Measurements from ENCODE around the gene BMI1.

BMI1 gene

DNA sequence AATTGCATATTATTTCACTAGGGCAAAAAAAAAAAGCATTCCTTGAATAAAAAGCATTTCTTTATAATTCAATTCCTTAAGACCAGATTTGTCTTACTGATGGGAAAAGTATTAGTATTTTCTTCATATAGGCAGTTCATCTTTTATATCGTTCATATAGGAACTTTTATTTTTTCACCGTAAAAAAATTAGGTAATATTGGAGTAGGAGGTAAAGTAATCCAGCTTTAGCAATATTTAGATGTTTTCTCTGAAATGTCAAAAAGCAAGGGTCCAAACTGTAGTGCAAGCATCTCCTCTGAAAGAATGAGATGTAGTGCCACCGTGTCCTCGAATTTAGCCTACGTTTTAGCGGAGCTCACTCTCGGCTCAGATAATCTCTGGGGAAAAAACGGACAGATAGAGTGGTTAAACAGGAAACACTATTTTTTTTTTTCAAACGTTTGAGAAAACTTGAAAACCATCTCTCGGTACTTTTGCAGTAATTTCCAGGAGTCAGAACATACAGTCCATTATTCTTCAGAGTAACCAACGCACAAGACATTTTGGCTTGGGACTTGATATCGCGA, 18.9 kb downstream of the BMI1 start:
- Mint-ChIP-seq H3K27ac (peak overlapping the region; percentile 92), H3K9me3 (no peaks in the 10 kb centered on the region), H3K4me3 (peak overlapping the region; percentile 89), H3K4me1 (ENCODE audit: low read depth) (peaks cover 47% of the 10 kb centered on the region), H3K36me3 (ENCODE audit: low read depth) (peaks cover 6% of the 10 kb centered on the region), H3K27me3 (ENCODE audit: low read depth) (peaks cover 79% of the 10 kb centered on the region)
- DNase-seq (ENCODE audit: low spot score): no peak

DNA sequence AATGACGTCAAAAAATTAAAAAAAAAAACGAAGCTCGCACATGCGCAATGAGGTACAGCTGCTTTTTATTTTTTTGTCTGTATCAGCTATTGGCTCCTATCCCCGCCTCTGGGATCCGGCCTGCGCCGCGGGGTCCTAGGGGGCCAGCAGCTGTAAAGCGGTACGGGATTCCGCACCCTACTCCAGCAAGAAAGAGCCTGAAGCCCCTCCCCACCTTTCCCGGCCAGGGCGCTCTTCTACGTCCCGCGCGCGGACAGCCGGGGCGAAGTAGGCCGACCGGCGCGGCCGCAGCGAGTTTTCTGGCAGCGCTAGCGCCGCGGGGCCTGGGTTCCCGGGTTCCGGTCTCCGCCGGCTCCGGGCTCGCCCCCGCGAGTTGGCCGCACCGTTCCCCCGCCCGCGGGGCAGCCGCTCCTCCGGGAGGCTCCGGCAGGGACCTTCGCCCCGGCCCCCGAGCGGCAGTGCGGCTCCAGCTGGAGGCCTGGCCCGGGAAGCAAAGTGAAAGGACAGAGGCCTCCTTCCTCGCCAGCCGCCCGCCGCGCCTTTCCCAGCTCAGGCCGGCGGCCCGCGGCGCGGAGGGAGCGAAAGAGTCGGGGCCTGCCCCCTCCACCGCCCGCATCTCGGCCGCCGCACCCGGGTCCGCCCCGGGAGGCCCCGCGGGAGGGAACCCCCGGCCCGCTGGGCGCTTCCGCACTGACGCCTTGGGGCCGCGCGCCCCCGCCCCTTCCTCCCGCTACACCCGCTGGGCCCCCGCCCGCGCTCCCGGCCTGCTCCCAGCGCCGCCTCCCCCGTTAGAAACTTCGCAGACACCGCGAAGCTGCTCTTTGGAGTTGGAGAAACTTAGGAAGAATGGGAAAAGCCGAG, 19.7 kb downstream of the BMI1 start:
- H3K9me3 Mint-ChIP-seq: no peaks in the 10 kb centered on the region
- peaks cover 45% of the 10 kb centered on the region for H3K4me1 Mint-ChIP-seq (ENCODE audit: low read depth)
- peaks cover 5% of the 10 kb centered on the region for H3K36me3 Mint-ChIP-seq (ENCODE audit: low read depth)
- H3K27ac Mint-ChIP-seq: peak overlapping the region; percentile 92
- DNase-seq (ENCODE audit: low spot score): peak; percentile 74
- H3K27me3 Mint-ChIP-seq (ENCODE audit: low read depth): peaks cover 81% of the 10 kb centered on the region
- peak overlapping the region; percentile 89 for H3K4me3 Mint-ChIP-seq

DNA sequence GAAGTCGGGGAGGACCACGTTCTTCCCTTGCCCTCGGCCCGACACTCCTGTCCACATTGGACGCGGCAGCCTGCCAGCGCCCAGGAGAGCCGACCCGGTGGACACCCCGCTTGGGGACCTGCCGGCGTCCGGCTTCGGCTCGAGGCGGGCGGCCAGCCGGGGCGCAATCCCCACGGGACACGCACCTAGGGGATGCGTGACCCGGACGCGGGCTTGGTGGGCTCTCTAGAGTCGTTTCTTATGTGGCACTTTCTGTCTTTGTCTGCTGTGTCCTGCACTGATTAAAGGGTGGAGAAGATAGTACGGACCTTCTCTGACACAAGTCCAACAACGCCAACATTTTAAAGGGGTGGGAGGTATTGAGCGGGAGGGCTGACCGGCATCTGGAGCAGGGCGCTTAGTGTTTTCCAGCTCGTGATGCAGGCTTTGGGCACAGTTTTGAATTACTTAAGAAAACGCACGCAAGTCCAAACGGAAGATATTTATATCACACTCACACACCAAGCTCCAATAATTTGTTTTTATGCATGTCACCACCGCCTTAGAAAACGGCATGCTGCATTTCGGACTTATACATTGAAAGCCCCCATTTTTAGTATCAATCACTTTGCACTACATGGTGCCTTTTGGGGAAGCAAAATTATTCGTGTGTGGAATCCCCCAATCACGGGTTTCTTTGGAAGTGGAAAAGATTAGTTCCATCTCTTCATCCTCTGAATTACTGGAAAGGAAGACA, 20.5 kb downstream of the BMI1 start:
- H3K4me1 Mint-ChIP-seq (ENCODE audit: low read depth): peaks cover 45% of the 10 kb centered on the region
- peaks cover 85% of the 10 kb centered on the region for H3K27me3 Mint-ChIP-seq (ENCODE audit: low read depth)
- peak overlapping the region; percentile 77 for H3K4me3 Mint-ChIP-seq
- H3K27ac Mint-ChIP-seq: peak overlapping the region; percentile 67
- H3K9me3 Mint-ChIP-seq: no peaks in the 10 kb centered on the region
- H3K36me3 Mint-ChIP-seq (ENCODE audit: low read depth): peaks cover 5% of the 10 kb centered on the region
- DNase-seq (ENCODE audit: low spot score): no peak

DNA sequence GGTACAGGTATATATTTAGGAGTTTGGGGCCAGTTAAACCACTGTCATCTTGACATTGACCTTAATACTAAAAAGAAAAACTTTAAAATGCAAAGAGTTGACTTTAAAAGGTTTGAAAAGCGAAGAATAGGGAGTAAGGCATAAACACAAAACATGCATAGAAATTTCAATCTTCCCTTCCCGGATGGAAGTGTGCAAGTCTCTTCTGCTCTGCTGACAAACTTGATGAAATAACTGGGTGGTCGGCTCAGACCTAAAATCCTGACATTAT, 21.0 kb downstream of the BMI1 start:
- H3K36me3 Mint-ChIP-seq (ENCODE audit: low read depth): peaks cover 5% of the 10 kb centered on the region
- H3K27me3 Mint-ChIP-seq (ENCODE audit: low read depth): peaks cover 85% of the 10 kb centered on the region
- no peak for DNase-seq (ENCODE audit: low spot score)
- peaks cover 46% of the 10 kb centered on the region for H3K4me1 Mint-ChIP-seq (ENCODE audit: low read depth)
- H3K9me3 Mint-ChIP-seq: no peaks in the 10 kb centered on the region
- peak overlapping the region; percentile 77 for H3K4me3 Mint-ChIP-seq
- H3K27ac Mint-ChIP-seq: peak overlapping the region; percentile 68

GRCh38 chr10:22342421-22342820, 21.5 kb downstream of the BMI1 start:
- H3K4me1 Mint-ChIP-seq (ENCODE audit: low read depth): peaks cover 41% of the 10 kb centered on the region
- H3K36me3 Mint-ChIP-seq (ENCODE audit: low read depth): peaks cover 5% of the 10 kb centered on the region
- H3K4me3 Mint-ChIP-seq: peak overlapping the region; percentile 26
- no peak overlapping the region for H3K27ac Mint-ChIP-seq
- no peaks in the 10 kb centered on the region for H3K9me3 Mint-ChIP-seq
- no peak for DNase-seq (ENCODE audit: low spot score)
- H3K27me3 Mint-ChIP-seq (ENCODE audit: low read depth): peaks cover 84% of the 10 kb centered on the region

DNA sequence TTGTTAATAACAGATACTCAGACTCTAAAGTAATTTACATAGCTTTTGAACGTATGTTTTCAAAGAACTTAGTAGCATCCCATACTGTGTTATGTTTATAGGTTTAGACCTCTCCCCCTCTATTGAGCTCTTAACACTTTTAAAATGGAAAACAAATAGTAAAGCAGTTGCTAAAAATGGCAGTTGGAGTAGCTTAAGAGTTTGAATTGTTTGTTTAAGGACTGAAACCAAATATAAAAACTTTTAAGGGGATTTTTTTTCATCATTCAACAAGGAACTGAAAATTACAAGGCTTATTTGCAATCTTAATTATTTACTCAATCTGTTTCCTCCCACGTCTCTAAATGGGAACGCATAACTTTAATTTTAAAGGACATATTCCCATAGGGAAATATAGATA, 22.8 kb downstream of the BMI1 start:
- no peaks in the 10 kb centered on the region for H3K9me3 Mint-ChIP-seq
- peaks cover 81% of the 10 kb centered on the region for H3K27me3 Mint-ChIP-seq (ENCODE audit: low read depth)
- H3K4me1 Mint-ChIP-seq (ENCODE audit: low read depth): peaks cover 32% of the 10 kb centered on the region
- H3K27ac Mint-ChIP-seq: no peak overlapping the region
- no peak for DNase-seq (ENCODE audit: low spot score)
- H3K36me3 Mint-ChIP-seq (ENCODE audit: low read depth): peaks cover 5% of the 10 kb centered on the region
- no peak overlapping the region for H3K4me3 Mint-ChIP-seq

DNA sequence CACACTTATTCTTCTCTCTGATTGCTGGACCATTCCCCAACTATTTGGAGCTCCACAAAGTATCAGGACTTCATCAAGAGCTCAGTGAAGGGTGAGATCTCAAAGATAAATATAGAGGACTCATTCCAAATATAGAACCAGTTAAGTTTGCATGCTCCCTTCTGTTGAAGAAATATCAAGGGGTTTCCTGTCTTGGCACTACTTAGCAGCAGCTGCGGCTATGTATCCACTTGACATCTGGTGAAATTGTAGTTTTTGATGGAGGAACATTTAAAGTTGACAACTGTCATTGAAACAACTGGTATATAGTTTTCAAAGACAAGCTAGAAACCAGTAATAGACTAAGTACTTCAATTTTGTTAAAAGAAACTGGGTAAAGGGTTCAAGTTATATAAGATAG, 23.4 kb downstream of the BMI1 start:
- Mint-ChIP-seq H3K36me3 (ENCODE audit: low read depth) (peaks cover 5% of the 10 kb centered on the region), H3K27me3 (ENCODE audit: low read depth) (peaks cover 76% of the 10 kb centered on the region), H3K4me3 (peak overlapping the region; percentile 71), H3K9me3 (no peaks in the 10 kb centered on the region), H3K4me1 (ENCODE audit: low read depth) (peaks cover 28% of the 10 kb centered on the region), H3K27ac (no peak overlapping the region)
- no peak for DNase-seq (ENCODE audit: low spot score)

GRCh38 chr10:22344781-22345300, 23.9 kb downstream of the BMI1 start:
- Mint-ChIP-seq H3K4me3 (peak overlapping the region; percentile 71), H3K27me3 (ENCODE audit: low read depth) (peaks cover 76% of the 10 kb centered on the region), H3K4me1 (ENCODE audit: low read depth) (peaks cover 22% of the 10 kb centered on the region), H3K9me3 (no peaks in the 10 kb centered on the region), H3K27ac (no peak overlapping the region), H3K36me3 (ENCODE audit: low read depth) (peaks cover 5% of the 10 kb centered on the region)
- DNase-seq (ENCODE audit: low spot score): no peak

- Mint-ChIP-seq H3K4me1 (ENCODE audit: low read depth) (peaks cover 19% of the 10 kb centered on the region), H3K27ac (no peak within 1 kb of the TSS), H3K9me3 (no peaks in the 10 kb centered on the region), H3K27me3 (ENCODE audit: low read depth) (peaks cover 74% of the 10 kb centered on the region), H3K4me3 (peak within 1 kb of the TSS; percentile 71), H3K36me3 (ENCODE audit: low read depth) (peaks cover 5% of the 10 kb centered on the region)
- peak; percentile 61 for DNase-seq (ENCODE audit: low spot score)
These were observed 24.6 kb downstream of the BMI1 start, which contains the start of gene SPAG6 for GRCh38 chr10:22345301-22346095. TSS of gene SPAG6 (plus strand) at chr10:22345496. CDS start at chr10:22345612, 116 bp downstream.

DNA sequence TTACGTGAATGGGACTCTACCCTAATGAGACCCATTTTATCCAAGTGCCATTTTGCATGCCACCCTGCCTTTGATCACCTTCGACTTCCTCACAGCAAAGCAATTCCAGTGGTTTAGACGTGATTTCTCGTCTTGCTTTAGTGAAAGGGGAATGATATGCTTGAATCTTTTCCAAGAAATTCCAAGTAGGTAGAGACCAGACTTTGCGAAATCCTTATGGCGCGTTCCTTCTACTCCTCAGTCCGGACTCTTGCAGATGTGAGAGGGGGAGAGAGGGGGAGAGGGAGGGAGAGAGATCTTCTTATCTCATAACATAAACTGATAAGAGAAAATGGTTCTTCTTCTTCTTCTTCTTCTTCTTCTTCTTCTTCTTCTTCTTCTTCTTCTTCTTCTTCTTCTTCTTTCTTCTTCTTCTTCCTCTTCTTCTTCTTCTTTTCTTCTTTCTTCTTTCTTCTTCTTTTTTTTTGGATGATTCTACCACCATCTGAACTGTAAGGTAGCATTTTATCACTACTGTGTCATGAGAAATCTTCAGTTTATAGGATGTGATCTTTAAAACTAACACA, 25.3 kb downstream of the BMI1 start:
- Mint-ChIP-seq H3K27ac (no peak overlapping the region), H3K4me3 (peak overlapping the region; percentile 57)

GRCh38 chr10:22349755-22350154, 28.9 kb downstream of the BMI1 start:
- H3K27me3 Mint-ChIP-seq (ENCODE audit: low read depth): peaks cover 55% of the 10 kb centered on the region

More for the DNA sequence above, 25.3 kb downstream of the BMI1 start:
- no peaks in the 10 kb centered on the region for H3K9me3 Mint-ChIP-seq
- H3K27me3 Mint-ChIP-seq (ENCODE audit: low read depth): peaks cover 76% of the 10 kb centered on the region
- peaks cover 5% of the 10 kb centered on the region for H3K36me3 Mint-ChIP-seq (ENCODE audit: low read depth)
- peaks cover 19% of the 10 kb centered on the region for H3K4me1 Mint-ChIP-seq (ENCODE audit: low read depth)
- no peak for DNase-seq (ENCODE audit: low spot score)

GRCh38 chr10:22351131-22351703, 30.3 kb downstream of the BMI1 start:
- H3K36me3 Mint-ChIP-seq (ENCODE audit: low read depth): no peaks in the 10 kb centered on the region
- H3K9me3 Mint-ChIP-seq: no peaks in the 10 kb centered on the region
- H3K27me3 Mint-ChIP-seq (ENCODE audit: low read depth): peaks cover 44% of the 10 kb centered on the region
- H3K4me1 Mint-ChIP-seq (ENCODE audit: low read depth): peaks cover 1% of the 10 kb centered on the region
- H3K4me3 Mint-ChIP-seq: no peak overlapping the region
- no peak overlapping the region for H3K27ac Mint-ChIP-seq
- no peak for DNase-seq (ENCODE audit: low spot score)

More at GRCh38 chr10:22349755-22350154, 28.9 kb downstream of the BMI1 start:
- H3K4me3 Mint-ChIP-seq: no peak overlapping the region
- H3K4me1 Mint-ChIP-seq (ENCODE audit: low read depth): peaks cover 3% of the 10 kb centered on the region
- no peaks in the 10 kb centered on the region for H3K9me3 Mint-ChIP-seq
- peaks cover 2% of the 10 kb centered on the region for H3K36me3 Mint-ChIP-seq (ENCODE audit: low read depth)
- DNase-seq (ENCODE audit: low spot score): no peak
- H3K27ac Mint-ChIP-seq: no peak overlapping the region
